H1 (cell line): ENCODE results near the gene THOP1.

Source experiments
- JUND ChIP-seq: IDR thresholded peaks from 2 replicates; pipeline ENCODE4 v1.6.1; 2011; ENCODE audit warnings: mild to moderate bottlenecking, improper control_type of control experiment, low read length
- TF ChIP-seq, protein P1 (sequence below), 3 experiments: IDR thresholded peaks; 1 replicate in 2 of 3; 2 replicates in 1 of 3; pipeline versions ENCODE4 v1.5.1 to v1.6.1; 2011; ENCODE audit warnings: low read length in 3 of 3, mild to moderate bottlenecking in 3 of 3, inconsistent platforms in 2 of 3, low read depth in 1 of 3, moderate library complexity in 1 of 3; ENCODE audit not compliant: insufficient read depth in 1 of 3; ENCODE audit errors: control extremely low read depth in 1 of 3

DNA sequence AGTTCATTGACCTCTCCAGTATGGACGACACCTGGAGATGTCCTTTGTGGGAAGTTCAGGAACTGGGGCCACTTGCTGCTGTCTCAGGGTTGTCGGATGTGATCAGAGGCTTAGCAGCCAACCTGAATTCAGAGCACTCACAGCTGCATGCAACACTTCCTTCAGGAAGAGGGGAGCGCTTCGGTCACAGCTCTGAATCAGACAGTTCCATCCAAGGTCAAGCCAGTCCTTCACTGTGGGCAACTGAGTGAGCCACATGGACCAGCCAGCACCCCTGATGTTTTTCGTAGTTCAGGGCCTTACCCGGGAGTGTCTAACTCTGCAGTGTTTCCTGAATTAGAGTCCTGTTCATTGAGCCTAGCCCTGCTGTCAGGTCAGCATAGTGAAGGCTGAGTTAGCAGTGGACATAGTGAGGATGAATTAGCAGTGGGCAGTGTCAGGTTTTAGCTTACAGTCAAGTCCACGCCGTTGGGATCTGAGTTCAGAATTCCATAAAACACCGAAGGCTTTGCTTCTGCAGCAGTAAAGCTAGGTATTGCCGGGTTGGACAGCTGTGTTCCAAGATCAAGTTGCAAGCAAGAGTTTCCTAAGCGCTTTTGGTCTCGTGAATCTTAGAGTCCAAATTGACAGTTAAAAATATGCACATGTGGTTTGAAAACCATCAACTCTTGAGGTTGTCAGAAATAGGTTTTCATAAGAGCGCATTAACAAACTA, 61.0 kb downstream of the THOP1 start:
- TF ChIP-seq, protein P1, sequence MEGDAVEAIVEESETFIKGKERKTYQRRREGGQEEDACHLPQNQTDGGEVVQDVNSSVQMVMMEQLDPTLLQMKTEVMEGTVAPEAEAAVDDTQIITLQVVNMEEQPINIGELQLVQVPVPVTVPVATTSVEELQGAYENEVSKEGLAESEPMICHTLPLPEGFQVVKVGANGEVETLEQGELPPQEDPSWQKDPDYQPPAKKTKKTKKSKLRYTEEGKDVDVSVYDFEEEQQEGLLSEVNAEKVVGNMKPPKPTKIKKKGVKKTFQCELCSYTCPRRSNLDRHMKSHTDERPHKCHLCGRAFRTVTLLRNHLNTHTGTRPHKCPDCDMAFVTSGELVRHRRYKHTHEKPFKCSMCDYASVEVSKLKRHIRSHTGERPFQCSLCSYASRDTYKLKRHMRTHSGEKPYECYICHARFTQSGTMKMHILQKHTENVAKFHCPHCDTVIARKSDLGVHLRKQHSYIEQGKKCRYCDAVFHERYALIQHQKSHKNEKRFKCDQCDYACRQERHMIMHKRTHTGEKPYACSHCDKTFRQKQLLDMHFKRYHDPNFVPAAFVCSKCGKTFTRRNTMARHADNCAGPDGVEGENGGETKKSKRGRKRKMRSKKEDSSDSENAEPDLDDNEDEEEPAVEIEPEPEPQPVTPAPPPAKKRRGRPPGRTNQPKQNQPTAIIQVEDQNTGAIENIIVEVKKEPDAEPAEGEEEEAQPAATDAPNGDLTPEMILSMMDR (IDR thresholded peaks at IDR 0.05; ENCODE audit: control extremely low read depth in 1 of 3, insufficient read depth in 1 of 3, low read depth in 1 of 3, low read length in 3 of 3): no peak
- no peak for TF ChIP-seq JUND
